ENCODE results near the gene CDH24. TPM values are rescaled to one million over a fixed set of nuclear protein-coding genes. Genes with fewer than 3 reads are reported as not detected.

CDH24 gene
- total and polyA plus RNA-seq, 8 donors, result 1.2 to 14.3 (median 3.7) TPM; not detected in 1

GRCh38 chr14:23066368-23066767 is 9.0 kb upstream of the CDH24 start:
- H3K4me3 ChIP-seq, result no peak overlapping the region
- no peaks in the 10 kb centered on the region for H3K9me3 ChIP-seq
- H3K36me3 ChIP-seq, result peaks cover 68 to 85% (median 83%) of the 10 kb centered on the region in 4 donors
- H3K4me1 ChIP-seq, result peaks cover 34 to 55% (median 42%) of the 10 kb centered on the region in 4 donors
- intact Hi-C loops (cut with DNase I; ENCODE audit: low total_unique reads), result no loop called here
- H3K27ac ChIP-seq, result no peak overlapping the region
- TF ChIP-seq POLR2A (IDR thresholded peaks at IDR 0.05), result no peak
- DNase-seq, result no peak
- WGBS, 5 donors, result 79 to 91% (median 82%) methylated on average over 3 of the region's 3 CpGs
- no peaks in the 10 kb centered on the region for H3K27me3 ChIP-seq

GRCh38 chr14:23063601-23064000 is 6.3 kb upstream of the CDH24 start:
- no peak for DNase-seq
- no peak overlapping the region for H3K4me3 ChIP-seq
- peaks cover 94 to 100% (median 100%) of the 10 kb centered on the region in 4 donors for H3K36me3 ChIP-seq
- H3K27me3 ChIP-seq, result no peaks in the 10 kb centered on the region
- H3K4me1 ChIP-seq, result peaks cover 9 to 31% (median 20%) of the 10 kb centered on the region in 4 donors
- H3K27ac ChIP-seq, result no peak overlapping the region
- TF ChIP-seq POLR2A (IDR thresholded peaks at IDR 0.05) (no peak), CTCF (IDR thresholded peaks at IDR 0.05) (no peak), EP300 (IDR thresholded peaks at IDR 0.05) (no peak), POLR2AphosphoS5 (IDR thresholded peaks at IDR 0.05) (no peak)
- intact Hi-C loops (cut with DNase I; ENCODE audit: low total_unique reads), result no loop called here
- 84 to 91% (median 87%) methylated on average over 5 of the region's 5 CpGs for WGBS, 5 donors
- H3K9me3 ChIP-seq, result no peaks in the 10 kb centered on the region

GRCh38 chr14:23062002-23062401 is 4.7 kb upstream of the CDH24 start:
- WGBS, 5 donors, result 9 to 25% (median 23%) methylated on average over 4 of the region's 4 CpGs
- H3K4me1 ChIP-seq, result peaks cover 13 to 35% (median 18%) of the 10 kb centered on the region in 4 donors
- TF ChIP-seq POLR2A (IDR thresholded peaks at IDR 0.05) (no peak), EP300 (IDR thresholded peaks at IDR 0.05) (no peak), POLR2AphosphoS5 (IDR thresholded peaks at IDR 0.05) (peak in 2 of 3 donors; percentile 6 to 60), CTCF (IDR thresholded peaks at IDR 0.05) (no peak)
- H3K27ac ChIP-seq, result peak overlapping the region in 4 of 5 donors; percentile 24 to 70 (median 50)
- peaks cover 79 to 87% (median 85%) of the 10 kb centered on the region in 4 donors for H3K36me3 ChIP-seq
- H3K27me3 ChIP-seq, result no peaks in the 10 kb centered on the region
- H3K4me3 ChIP-seq, result no peak overlapping the region
- no peaks in the 10 kb centered on the region for H3K9me3 ChIP-seq
- DNase-seq, result peak; percentile 61 to 75
- intact Hi-C loops (cut with DNase I; ENCODE audit: low total_unique reads), result no loop called here

GRCh38 chr14:23060536-23061260 is 3.4 kb upstream of the CDH24 start:
- DNase-seq, result no peak
- Histone ChIP-seq H3K9me3 (no peaks in the 10 kb centered on the region), H3K27me3 (no peaks in the 10 kb centered on the region), H3K4me1 (peaks cover 22 to 48% (median 26%) of the 10 kb centered on the region in 4 donors), H3K36me3 (peaks cover 66 to 74% (median 72%) of the 10 kb centered on the region in 4 donors), H3K4me3 (no peak overlapping the region), H3K27ac (peak overlapping the region in 3 of 5 donors; percentile 16 to 70 (median 67))
- TF ChIP-seq CTCF (IDR thresholded peaks at IDR 0.05) (no peak), EP300 (IDR thresholded peaks at IDR 0.05) (no peak), POLR2A (IDR thresholded peaks at IDR 0.05) (no peak), POLR2AphosphoS5 (IDR thresholded peaks at IDR 0.05) (no peak)
- intact Hi-C loops (cut with DNase I; ENCODE audit: low total_unique reads), result no loop called here
- 90 to 95% (median 93%) methylated on average over 17 of the region's 17 CpGs for WGBS, 5 donors

All from stomach (tissue), 9 donors.